Cardiac muscle cell (in vitro differentiated cells and primary cell): ENCODE data around the gene DHRS1. TPM values are rescaled to one million over a fixed set of nuclear protein-coding genes. Genes with fewer than 3 reads are reported as not detected.

Experiments used
- DNase-seq, 2 donors: peaks; one replicate each; pipeline versions ENCODE4 v3.0.0 to v3.0.0-alpha.2; 2010 to 2017; ENCODE audit warnings: low read depth in 1 of 2, low spot score in 1 of 2
- H3K27ac ChIP-seq: fragments of 200-600 bp; sonication (generic); 2 replicates; pipeline ENCODE4 v1.5.1; 2016
- H3K27me3 ChIP-seq: fragments of 200-600 bp; sonication (generic); 2 replicates; pipeline ENCODE4 v1.6.0; 2016; ENCODE audit warnings: control low read depth
- H3K36me3 ChIP-seq: fragments of 200-600 bp; sonication (generic); 2 replicates; pipeline ENCODE4 v1.5.1; 2016; ENCODE audit warnings: control low read depth
- H3K4me1 ChIP-seq: fragments of 200-600 bp; sonication (generic); 2 replicates; pipeline ENCODE4 v1.8.1; 2017; ENCODE audit warnings: low read depth, mild to moderate bottlenecking, mixed run types
- H3K4me3 ChIP-seq: fragments of 200-600 bp; sonication (generic); 2 replicates; pipeline ENCODE4 v1.5.1; 2016; ENCODE audit warnings: mild to moderate bottlenecking
- H3K9me3 ChIP-seq: fragments of 200-600 bp; sonication (generic); 2 replicates; pipeline ENCODE4 v1.5.1; 2017; ENCODE audit warnings: low read depth, mild to moderate bottlenecking, control low read depth
- polyA plus RNA-seq: library from polyadenylated mRNA; unstranded; fragments of >200 nt; fragmentation: Nextera tagmentation; extraction: Ambion mirVana; gene quantifications from 2 replicates; pipeline ENCODE4 v1.2.1, GENCODE V29; 2016
- total RNA-seq: library from RNA; depleted of rRNA; stranded (reverse); fragments of >200 nt; gene quantifications from 2 replicates; pipeline ENCODE4 v1.2.3, GENCODE V29; 2016
- TF ChIP-seq, protein P1 (sequence below): IDR thresholded peaks from 2 replicates; pipeline ENCODE4 v1.5.1; 2012; ENCODE audit warnings: low read depth, mild to moderate bottlenecking, low read length

Gene DHRS1
- total and polyA plus RNA-seq, 2 experiments from 2014 or later = 43.2 to 58.1 TPM

DNA sequence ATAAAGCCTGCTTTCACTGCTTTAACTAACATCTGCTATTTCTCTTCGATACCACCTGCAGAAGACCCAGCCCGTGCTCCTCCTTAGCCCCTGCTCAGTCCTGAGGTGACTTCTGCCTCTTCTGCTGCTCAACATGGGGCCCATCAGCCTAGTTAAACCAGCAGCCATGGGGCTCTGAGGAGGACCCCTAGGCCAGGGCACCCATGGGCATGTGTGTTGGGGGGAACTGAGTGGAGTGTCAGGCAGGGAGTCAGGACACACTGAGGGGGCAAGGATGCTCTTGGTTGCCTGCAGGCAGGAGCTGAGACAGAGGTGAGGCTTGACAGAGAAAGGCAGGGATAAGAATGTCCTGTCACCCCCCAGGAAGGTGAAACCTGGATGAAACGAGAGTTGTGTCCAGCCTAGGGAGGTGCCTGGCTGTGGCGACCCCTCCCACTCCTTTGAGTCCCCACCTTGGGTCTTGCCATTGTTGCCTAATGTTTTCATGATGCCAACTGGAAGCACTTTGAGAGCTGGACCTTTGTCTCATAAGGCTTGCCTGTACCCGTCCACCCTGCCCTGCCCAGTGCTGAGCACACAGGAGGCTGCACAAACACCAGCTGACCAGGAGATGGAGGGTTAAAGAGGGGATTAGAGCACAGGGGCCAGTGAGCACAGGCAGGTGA, 15.7 kb downstream of the DHRS1 start:
- TF ChIP-seq, protein P1, sequence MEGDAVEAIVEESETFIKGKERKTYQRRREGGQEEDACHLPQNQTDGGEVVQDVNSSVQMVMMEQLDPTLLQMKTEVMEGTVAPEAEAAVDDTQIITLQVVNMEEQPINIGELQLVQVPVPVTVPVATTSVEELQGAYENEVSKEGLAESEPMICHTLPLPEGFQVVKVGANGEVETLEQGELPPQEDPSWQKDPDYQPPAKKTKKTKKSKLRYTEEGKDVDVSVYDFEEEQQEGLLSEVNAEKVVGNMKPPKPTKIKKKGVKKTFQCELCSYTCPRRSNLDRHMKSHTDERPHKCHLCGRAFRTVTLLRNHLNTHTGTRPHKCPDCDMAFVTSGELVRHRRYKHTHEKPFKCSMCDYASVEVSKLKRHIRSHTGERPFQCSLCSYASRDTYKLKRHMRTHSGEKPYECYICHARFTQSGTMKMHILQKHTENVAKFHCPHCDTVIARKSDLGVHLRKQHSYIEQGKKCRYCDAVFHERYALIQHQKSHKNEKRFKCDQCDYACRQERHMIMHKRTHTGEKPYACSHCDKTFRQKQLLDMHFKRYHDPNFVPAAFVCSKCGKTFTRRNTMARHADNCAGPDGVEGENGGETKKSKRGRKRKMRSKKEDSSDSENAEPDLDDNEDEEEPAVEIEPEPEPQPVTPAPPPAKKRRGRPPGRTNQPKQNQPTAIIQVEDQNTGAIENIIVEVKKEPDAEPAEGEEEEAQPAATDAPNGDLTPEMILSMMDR = no peak
- Histone ChIP-seq H3K36me3 (no peaks in the 10 kb centered on the region), H3K27me3 (no peaks in the 10 kb centered on the region), H3K4me3 (no peak overlapping the region), H3K4me1 (no peaks in the 10 kb centered on the region), H3K9me3 (no peaks in the 10 kb centered on the region), H3K27ac (no peak overlapping the region)
- no peak for DNase-seq

DNA sequence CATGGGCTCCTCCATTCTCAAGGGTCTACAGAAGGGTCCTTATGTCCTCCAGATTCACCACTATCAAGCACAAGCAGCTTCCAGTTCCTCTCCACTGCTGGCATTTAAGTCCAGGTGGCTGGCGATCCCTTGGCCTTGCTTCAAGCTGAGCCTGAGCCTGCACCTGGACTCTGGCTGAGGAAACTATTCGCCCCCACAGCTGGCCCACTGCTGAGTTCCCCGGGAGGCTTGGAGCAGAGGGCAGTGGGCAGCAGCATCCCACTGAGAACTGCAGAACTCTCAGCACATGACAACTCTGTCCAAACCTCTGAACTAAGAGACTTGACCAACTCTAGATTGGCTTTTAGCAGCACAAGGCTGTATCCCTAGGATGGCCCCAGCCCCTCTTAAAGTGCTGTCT, 16.8 kb downstream of the DHRS1 start:
- Histone ChIP-seq H3K4me3 (no peak overlapping the region), H3K9me3 (no peaks in the 10 kb centered on the region), H3K27ac (no peak overlapping the region), H3K27me3 (no peaks in the 10 kb centered on the region), H3K4me1 (no peaks in the 10 kb centered on the region), H3K36me3 (no peaks in the 10 kb centered on the region)
- TF ChIP-seq, protein P1 = no peak
- no peak for DNase-seq

DNA sequence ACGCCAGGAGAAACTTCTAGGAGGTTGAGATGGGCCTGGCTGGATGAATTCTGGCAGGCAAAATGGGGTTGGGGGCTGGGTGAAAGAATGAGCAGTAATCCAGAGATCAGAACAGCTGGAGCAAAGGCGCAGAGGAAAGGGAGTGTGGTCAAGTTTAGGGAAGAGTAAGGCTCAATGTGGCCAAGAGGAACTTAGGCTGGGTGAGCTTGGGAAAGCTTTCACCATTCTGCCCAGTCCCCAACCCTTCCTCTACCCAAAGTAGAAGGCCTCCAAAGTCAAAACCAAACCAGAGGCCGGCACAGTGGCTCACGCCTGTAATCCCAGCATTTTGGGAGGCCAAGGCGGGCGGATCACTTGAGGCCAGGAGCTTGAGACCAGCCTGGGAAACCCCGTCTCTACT, 17.9 kb downstream of the DHRS1 start:
- Histone ChIP-seq H3K4me3 (no peak overlapping the region), H3K27ac (no peak overlapping the region), H3K4me1 (no peaks in the 10 kb centered on the region), H3K9me3 (no peaks in the 10 kb centered on the region), H3K36me3 (no peaks in the 10 kb centered on the region), H3K27me3 (no peaks in the 10 kb centered on the region)
- no peak for DNase-seq
- TF ChIP-seq, protein P1 = no peak

DNA sequence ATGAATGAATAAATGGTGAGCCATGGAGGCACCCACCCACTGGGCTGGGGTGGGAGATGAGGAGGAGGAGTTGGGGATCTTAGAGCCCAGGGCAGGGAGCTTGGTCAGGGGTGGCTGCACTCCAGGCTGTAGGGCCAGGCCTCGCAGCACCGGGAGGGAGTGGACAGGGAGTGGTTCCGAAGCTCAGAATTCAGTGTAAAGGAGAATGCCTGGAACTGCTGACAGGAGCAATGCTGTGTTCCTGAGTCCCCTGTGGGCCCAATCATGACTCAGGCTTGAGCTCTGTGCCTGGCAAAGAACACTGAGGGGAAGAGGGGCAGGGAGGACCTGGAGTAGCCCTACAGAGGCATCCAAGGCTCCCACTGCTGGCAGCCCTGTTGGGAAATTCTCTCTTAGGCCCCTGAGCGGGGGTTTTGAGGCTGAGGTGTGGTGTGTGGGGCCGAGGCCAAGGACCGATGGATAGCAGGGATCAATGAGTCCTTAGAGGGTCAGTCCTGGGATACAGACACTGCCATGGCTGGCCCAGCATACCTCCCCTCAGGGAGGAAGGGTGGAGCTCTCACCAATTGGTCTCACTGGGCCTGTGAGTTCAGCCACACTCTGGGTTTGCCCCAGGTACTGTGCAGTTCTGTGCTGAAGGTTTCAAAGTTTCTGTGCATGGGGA, 18.7 kb downstream of the DHRS1 start:
- TF ChIP-seq, protein P1 = no peak

DNA sequence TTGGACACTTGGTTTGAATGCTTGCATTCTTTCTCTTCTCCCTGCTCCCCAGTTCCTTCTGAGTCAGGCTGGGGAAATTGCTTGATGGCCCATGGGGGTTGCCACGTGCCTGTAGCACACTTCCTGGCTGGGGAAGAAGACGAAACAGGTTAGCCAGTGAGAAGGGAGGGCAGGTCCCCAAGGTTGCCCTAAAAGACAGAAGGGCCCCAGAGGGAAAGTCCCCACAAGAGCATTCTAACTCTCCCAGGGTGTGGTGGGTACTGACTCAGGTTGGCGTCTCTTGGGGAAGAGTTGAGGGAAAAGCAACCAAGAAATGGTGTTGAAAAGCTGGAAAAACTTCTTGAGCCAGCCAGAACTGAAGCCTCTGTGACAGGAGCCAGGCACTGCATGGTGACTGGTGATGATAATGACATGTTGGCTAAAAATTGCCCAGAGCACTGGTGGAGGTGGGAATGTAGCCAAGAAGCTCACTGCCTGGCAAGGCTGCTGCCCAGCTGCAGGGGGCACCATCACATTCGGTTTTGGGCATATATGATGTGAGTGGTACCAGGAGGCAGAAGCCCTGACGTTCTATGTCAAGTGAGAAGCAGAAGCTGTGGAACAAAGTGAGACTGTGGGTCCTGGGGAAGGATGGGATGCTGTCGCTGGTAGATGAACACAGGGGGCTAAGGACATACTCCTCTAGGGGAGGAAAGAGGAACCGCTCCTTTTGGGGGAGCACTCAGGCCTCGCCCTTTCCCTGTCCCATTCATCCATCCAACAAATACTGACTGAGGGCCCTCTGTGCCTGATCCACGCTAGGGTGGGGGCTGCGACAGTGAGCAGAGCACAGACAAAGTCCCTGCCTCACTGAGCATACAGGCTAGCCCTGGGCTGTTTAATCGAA, 20.0 kb downstream of the DHRS1 start:
- no peaks in the 10 kb centered on the region for H3K9me3 ChIP-seq
- DNase-seq = no peak
- no peak overlapping the region for H3K4me3 ChIP-seq

More for the DNA sequence above, 18.7 kb downstream of the DHRS1 start:
- Histone ChIP-seq H3K36me3 (no peaks in the 10 kb centered on the region), H3K4me3 (no peak overlapping the region), H3K9me3 (no peaks in the 10 kb centered on the region), H3K4me1 (no peaks in the 10 kb centered on the region), H3K27me3 (no peaks in the 10 kb centered on the region), H3K27ac (no peak overlapping the region)
- peak in 1 of 2 donors; percentile 24 for DNase-seq

More for the DNA sequence above, 20.0 kb downstream of the DHRS1 start:
- Histone ChIP-seq H3K27me3 (no peaks in the 10 kb centered on the region), H3K4me1 (no peaks in the 10 kb centered on the region), H3K27ac (no peak overlapping the region), H3K36me3 (no peaks in the 10 kb centered on the region)
- TF ChIP-seq, protein P1 = peak; percentile 5
